GM12874 (cell line): ENCODE results near the gene RNASE1.

ENCODE experiments used
- TF ChIP-seq, protein P1 (sequence below): IDR thresholded peaks from 2 replicates; pipeline ENCODE4 v1.5.1; 2011; ENCODE audit warnings: low read depth, mild to moderate bottlenecking, control low read depth, low read length, moderate library complexity; ENCODE audit not compliant: insufficient read depth

RNASE1 gene

DNA sequence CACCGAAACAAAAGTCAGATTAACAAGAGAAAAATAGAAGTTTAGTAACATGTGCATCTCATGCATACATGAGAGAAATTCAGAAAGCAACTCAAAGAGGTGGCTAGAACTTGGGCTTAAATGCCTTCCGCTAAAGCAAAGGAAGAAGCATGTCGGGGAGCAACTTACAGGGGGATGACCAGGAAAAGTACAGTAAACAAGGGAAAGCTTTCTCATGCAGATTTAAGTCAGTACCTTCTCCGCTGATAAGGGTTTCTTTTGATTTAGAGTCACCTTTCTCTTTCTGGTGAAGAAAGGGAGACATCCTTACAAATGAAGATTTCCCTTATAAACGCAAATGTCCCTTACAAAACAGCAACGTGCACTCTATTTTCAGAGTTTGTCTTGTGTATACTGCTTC lies 27.6 kb downstream of the RNASE1 start:
- TF ChIP-seq, protein P1, sequence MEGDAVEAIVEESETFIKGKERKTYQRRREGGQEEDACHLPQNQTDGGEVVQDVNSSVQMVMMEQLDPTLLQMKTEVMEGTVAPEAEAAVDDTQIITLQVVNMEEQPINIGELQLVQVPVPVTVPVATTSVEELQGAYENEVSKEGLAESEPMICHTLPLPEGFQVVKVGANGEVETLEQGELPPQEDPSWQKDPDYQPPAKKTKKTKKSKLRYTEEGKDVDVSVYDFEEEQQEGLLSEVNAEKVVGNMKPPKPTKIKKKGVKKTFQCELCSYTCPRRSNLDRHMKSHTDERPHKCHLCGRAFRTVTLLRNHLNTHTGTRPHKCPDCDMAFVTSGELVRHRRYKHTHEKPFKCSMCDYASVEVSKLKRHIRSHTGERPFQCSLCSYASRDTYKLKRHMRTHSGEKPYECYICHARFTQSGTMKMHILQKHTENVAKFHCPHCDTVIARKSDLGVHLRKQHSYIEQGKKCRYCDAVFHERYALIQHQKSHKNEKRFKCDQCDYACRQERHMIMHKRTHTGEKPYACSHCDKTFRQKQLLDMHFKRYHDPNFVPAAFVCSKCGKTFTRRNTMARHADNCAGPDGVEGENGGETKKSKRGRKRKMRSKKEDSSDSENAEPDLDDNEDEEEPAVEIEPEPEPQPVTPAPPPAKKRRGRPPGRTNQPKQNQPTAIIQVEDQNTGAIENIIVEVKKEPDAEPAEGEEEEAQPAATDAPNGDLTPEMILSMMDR, result no peak

DNA sequence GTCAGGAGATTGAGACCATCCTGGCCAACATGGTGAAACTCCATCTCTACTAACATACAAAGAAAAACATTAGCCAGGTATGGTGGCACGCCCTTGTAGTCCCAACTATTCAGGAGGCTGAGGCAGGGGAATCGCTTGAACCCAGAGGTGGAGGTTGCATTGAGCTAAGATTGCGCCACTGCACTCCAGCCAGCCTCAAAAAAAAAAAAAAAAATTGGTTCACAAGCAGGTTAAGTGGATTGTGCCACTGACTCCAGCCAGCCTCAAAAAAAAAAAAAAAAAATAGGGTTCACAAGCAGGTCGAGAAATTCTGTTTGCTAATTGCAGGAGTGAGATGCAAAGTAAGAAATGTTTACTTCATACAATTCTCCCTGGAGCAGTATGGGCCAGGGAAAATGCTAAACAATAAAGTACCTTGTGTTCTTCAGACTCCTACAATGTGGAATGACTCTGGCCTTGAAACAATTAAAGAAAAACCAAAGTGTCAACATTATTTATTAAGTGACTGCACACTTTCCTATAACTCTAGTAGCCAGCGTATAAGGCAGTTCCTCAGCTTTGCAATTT lies 28.3 kb downstream of the RNASE1 start:
- TF ChIP-seq, protein P1, result no peak

DNA sequence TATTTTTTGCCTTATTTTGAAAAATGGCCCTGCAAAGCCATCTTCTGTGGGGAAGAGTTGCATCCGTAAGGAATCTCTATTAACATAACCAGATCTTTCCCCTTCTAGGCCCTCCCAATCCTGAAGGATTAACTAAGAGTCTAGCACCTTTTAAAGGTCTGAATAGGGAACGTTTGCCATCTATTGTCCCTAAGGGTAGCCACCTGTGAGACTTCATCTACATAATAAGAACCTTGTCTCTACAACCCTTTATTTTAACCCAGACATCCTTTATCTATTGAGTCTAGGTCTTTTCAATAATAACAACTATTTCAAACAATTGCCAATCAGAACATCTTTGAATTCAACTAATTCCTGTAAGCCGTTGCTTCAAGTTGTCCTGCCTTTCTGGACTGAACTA lies 30.0 kb downstream of the RNASE1 start:
- TF ChIP-seq, protein P1, result no peak

DNA sequence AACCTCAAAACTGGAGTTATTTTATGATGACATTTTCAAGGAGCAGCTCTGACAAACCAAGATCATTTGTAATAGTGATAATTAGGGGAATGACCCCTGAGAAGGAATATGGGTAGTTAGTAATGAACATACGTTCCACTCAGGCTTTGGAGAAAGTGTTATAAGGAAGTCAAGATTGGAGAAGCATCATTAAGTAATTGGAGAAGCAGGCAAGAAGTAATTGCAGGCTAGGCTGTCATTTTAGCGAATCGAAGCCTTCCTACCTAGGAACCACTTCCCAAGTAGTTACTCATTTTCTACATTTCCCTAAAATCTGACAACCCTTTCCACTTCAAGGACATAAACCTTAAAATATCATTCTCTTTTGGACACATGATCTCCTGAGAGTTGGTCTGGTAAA lies 33.2 kb downstream of the RNASE1 start:
- TF ChIP-seq, protein P1, result no peak

DNA sequence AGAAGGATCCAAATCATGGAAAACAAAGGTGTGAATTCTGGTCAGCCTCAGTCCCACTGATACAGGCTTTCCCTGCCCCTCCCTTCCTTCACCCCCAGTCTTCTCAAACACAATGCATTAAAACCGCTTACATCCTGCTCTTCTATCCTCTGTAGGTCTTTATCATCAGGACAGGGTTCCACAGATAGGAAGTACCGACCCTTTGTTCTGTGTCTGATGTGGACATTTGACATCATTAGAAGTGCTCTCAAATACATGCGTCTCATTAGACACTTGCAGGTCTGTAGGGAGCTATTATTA lies 34.1 kb downstream of the RNASE1 start:
- TF ChIP-seq, protein P1, result no peak

DNA sequence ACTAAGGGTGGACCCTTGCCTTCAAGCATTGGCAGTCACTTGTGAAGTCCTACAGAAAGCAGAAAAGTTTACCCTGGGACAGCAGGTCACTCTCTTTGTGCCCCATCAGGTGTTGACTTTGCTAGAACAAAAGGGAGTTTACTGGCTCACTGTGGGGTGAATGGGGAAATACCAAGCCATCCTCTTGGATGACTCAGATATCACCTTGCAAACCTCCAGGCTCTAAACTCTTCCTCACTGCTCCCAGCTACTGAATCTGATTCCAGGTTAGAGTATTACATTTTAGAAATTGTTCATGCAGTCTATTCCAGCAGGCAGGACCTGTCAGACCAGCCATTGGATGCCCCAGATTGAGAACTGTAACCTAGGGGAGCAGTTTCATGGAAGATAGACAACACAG lies 41.7 kb downstream of the RNASE1 start:
- TF ChIP-seq, protein P1, result no peak

DNA sequence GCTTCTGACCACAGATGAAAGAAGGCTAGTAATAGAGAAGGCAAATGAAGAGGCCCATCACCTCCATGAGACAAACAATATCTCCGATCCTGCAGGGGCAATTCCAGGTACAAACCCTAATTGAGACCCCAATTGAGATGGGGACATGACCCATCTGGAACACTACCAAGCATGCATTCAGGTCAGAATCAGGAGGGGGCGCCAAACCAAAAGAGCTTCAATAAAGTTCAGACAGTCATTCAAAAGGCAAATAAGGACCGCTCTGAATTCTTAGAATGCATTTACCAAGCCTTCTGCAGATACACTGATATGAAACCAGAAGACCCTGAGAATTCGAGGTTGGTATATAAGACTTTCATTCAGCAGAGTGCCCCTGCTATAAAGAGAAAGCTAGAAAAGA lies 44.7 kb downstream of the RNASE1 start:
- TF ChIP-seq, protein P1, result peak; percentile 51

DNA sequence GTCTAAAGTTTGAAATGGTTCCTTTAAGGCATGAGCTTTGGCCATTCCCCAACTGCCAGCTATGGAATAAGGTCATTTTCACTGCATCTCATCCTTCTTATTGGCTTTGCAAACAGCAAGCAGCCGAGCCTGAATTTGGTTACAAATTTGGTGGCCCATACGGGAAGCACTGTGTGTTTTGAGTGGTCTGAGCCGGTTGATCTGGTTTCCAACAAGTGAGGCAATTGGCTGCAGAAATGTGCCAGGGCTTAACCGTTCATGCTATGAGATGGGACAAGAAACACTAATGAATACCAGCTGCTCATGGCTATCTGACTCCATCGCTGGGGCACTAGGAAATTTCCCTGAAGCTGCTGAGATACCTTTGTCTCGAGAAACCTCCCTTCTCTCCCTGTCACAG lies 47.6 kb downstream of the RNASE1 start:
- TF ChIP-seq, protein P1, result no peak
